HFFc6 (cell line): Measurements from ENCODE around the gene MRPL48. TPM values are rescaled to one million over a fixed set of nuclear protein-coding genes. Genes with fewer than 3 reads are reported as not detected.

Experiments
- DNase-seq: peaks from one replicate; pipeline ENCODE4 v3.0.0-alpha.2; 2018
- H3K27ac Mint-ChIP-seq: 2 replicates; pipeline ENCODE4 v1.8.0; 2020; ENCODE audit warnings: mild to moderate bottlenecking, mixed read lengths
- H3K27me3 Mint-ChIP-seq: 2 replicates; pipeline ENCODE4 v1.8.0; 2021; ENCODE audit warnings: mild to moderate bottlenecking, moderate library complexity, mixed read lengths; ENCODE audit not compliant: insufficient read depth
- H3K36me3 Mint-ChIP-seq: 2 replicates; pipeline ENCODE4 v1.8.0; 2021; ENCODE audit warnings: low read depth, mixed read lengths
- H3K4me1 Mint-ChIP-seq: 2 replicates; pipeline ENCODE4 v1.8.0; 2020; ENCODE audit warnings: low read depth, mixed read lengths
- H3K4me3 Mint-ChIP-seq: 2 replicates; pipeline ENCODE4 v1.8.0; 2020; ENCODE audit warnings: mild to moderate bottlenecking, moderate library complexity, mixed read lengths
- H3K9me3 Mint-ChIP-seq: 2 replicates; pipeline ENCODE4 v1.8.0; 2020; ENCODE audit warnings: mild to moderate bottlenecking, mixed read lengths
- CTCF ChIP-seq: fragments of 200-600 bp; sonication (generic); IDR thresholded peaks from 2 replicates; pipeline ENCODE4 v1.5.0; 2021; ENCODE audit warnings: antibody characterized with exemption, mild to moderate bottlenecking
- total RNA-seq, 6 experiments: library from RNA; stranded (reverse); fragmentation: NEBNext Ultra II Directional; extraction: Animal tissue kit (Norgen Biotek cat#: 25700); gene quantifications; 2 replicates in 1 of 6; 3 replicates in 5 of 6; pipeline ENCODE4 v1.2.3, GENCODE V29; 2021

Gene MRPL48
- total RNA-seq, 6 experiments from 2014 or later, result 29.3 to 39.4 (median 35.1) TPM

GRCh38 chr11:73839123-73839457 lies 51.4 kb downstream of the MRPL48 start:
- no peak for DNase-seq
- no peaks in the 10 kb centered on the region for H3K9me3 Mint-ChIP-seq
- H3K27me3 Mint-ChIP-seq, result no peaks in the 10 kb centered on the region
- peaks cover 3% of the 10 kb centered on the region; the same call in 1 of the 2 replicates for H3K36me3 Mint-ChIP-seq
- H3K4me1 Mint-ChIP-seq, result peaks cover 15% of the 10 kb centered on the region
- H3K27ac Mint-ChIP-seq, result no peak overlapping the region
- no peak overlapping the region for H3K4me3 Mint-ChIP-seq
- no peak for TF ChIP-seq CTCF

GRCh38 chr11:73851046-73851764 lies 63.5 kb downstream of the MRPL48 start:
- Mint-ChIP-seq H3K4me1 (peaks cover 6% of the 10 kb centered on the region; the same call in 1 of the 2 replicates), H3K36me3 (peaks cover under 1% of the 10 kb centered on the region), H3K4me3 (no peak overlapping the region), H3K9me3 (no peaks in the 10 kb centered on the region), H3K27ac (no peak overlapping the region), H3K27me3 (no peaks in the 10 kb centered on the region)
- DNase-seq, result no peak
- no peak for TF ChIP-seq CTCF

- H3K27ac Mint-ChIP-seq, result no peak overlapping the region
- DNase-seq, result no peak
- no peak for TF ChIP-seq CTCF
- H3K36me3 Mint-ChIP-seq, result no peaks in the 10 kb centered on the region; the same call in 1 of the 2 replicates
- H3K9me3 Mint-ChIP-seq, result no peaks in the 10 kb centered on the region
- H3K27me3 Mint-ChIP-seq, result no peaks in the 10 kb centered on the region
- H3K4me1 Mint-ChIP-seq, result peaks cover 6% of the 10 kb centered on the region; the same call in 1 of the 2 replicates
- H3K4me3 Mint-ChIP-seq, result no peak overlapping the region
Observed at GRCh38 chr11:73852049-73852448, 64.4 kb downstream of the MRPL48 start.

GRCh38 chr11:73854680-73855079 lies 67.0 kb downstream of the MRPL48 start:
- peak overlapping the region; percentile 9; the same call in 1 of the 2 replicates for H3K27ac Mint-ChIP-seq
- H3K9me3 Mint-ChIP-seq, result no peaks in the 10 kb centered on the region
- no peak for DNase-seq
- 0 out of 2 replicates have a peak, but pooled peaks cover 2% of the 10 kb centered on the region for H3K27me3 Mint-ChIP-seq
- no peaks in the 10 kb centered on the region; the same call in 1 of the 2 replicates for H3K36me3 Mint-ChIP-seq
- TF ChIP-seq CTCF, result no peak
- no peaks in the 10 kb centered on the region for H3K4me1 Mint-ChIP-seq
- H3K4me3 Mint-ChIP-seq, result no peak overlapping the region

- Mint-ChIP-seq H3K4me1 (no peaks in the 10 kb centered on the region), H3K27me3 (0 out of 2 replicates have a peak, but pooled peaks cover 2% of the 10 kb centered on the region), H3K4me3 (no peak overlapping the region), H3K27ac (no peak overlapping the region), H3K36me3 (no peaks in the 10 kb centered on the region; the same call in 1 of the 2 replicates), H3K9me3 (no peaks in the 10 kb centered on the region)
- no peak for TF ChIP-seq CTCF
- no peak for DNase-seq
Observed at GRCh38 chr11:73856031-73856567, 68.4 kb downstream of the MRPL48 start.
